OCI-LY1 (cell line): ENCODE data around the gene REC8.

Experiments used
- EZH2 ChIP-seq: fragments of 200-600 bp; sonication (generic), shearing (Covaris generic); IDR thresholded peaks from 2 replicates; pipeline ENCODE4 v1.8.0; 2017; ENCODE audit warnings: borderline replicate concordance, mixed run types, mild to moderate bottlenecking, antibody characterized with exemption, low read length, moderate library complexity, mixed read lengths
- TF ChIP-seq, protein P1 (sequence below): fragments of 200-600 bp; sonication (generic), shearing (Covaris generic); IDR thresholded peaks from 2 replicates; pipeline ENCODE4 v1.5.1; 2017; ENCODE audit warnings: mild to moderate bottlenecking, antibody characterized with exemption, low read length, moderate library complexity, mixed read lengths

DNA sequence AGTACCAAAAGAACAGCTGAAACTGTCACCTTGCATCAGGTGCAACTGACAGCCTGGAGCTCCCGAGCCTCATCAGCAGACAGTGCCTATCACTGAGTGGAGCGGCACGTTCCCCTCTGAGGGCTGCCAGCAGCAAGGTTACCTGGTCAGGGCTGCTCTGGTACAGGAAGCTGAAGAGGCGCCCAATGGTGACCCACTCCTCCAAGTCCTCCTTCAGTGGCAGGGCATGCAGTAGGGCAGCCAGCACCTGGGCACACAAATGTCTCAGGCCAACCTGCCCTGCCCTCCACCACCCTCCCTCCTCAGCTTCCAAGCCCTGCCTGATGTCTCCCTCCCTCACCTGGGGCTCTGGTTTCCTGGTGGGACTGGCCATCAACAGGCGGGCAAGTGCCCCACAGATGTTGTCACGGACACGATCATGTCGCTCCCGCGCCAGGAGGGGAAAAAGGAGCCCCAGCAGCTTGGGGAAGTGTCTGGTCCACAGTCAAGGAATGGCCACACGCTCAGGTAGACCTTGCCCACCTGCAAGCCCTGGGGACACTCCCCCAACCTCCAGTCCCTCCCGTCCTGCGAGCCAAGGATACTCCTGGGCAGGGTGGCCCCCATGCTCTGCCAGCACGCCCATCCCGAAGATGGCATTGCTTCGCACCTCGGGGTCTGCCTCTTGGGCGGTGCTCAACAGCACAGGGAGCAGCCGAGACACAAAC lies 9.6 kb downstream of the REC8 start:
- TF ChIP-seq, protein P1, sequence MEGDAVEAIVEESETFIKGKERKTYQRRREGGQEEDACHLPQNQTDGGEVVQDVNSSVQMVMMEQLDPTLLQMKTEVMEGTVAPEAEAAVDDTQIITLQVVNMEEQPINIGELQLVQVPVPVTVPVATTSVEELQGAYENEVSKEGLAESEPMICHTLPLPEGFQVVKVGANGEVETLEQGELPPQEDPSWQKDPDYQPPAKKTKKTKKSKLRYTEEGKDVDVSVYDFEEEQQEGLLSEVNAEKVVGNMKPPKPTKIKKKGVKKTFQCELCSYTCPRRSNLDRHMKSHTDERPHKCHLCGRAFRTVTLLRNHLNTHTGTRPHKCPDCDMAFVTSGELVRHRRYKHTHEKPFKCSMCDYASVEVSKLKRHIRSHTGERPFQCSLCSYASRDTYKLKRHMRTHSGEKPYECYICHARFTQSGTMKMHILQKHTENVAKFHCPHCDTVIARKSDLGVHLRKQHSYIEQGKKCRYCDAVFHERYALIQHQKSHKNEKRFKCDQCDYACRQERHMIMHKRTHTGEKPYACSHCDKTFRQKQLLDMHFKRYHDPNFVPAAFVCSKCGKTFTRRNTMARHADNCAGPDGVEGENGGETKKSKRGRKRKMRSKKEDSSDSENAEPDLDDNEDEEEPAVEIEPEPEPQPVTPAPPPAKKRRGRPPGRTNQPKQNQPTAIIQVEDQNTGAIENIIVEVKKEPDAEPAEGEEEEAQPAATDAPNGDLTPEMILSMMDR = no peak
- no peak for TF ChIP-seq EZH2
